SK-N-SH treated with all-trans-retinoic acid at 6 μM for 48 hours (cell line): ENCODE results near the gene A4GNT.

Experiments
- CREB5 ChIP-seq: fragments of 250-450 bp; sonication (Bioruptor Pico); IDR thresholded peaks from 2 replicates; pipeline ENCODE4 v1.5.1; 2020; ENCODE audit warnings: low read depth, mild to moderate bottlenecking, moderate library complexity
- PATZ1 ChIP-seq: fragments of 250-450 bp; sonication (Bioruptor Pico); IDR thresholded peaks from 2 replicates; pipeline ENCODE4 v1.8.0; 2020; ENCODE audit warnings: mild to moderate bottlenecking, moderate library complexity, borderline replicate concordance
- PPARA ChIP-seq: fragments of 250-450 bp; sonication (Bioruptor Pico); IDR thresholded peaks from 2 replicates; pipeline ENCODE4 v1.5.0; 2020; ENCODE audit warnings: mild to moderate bottlenecking, borderline replicate concordance
- RARB ChIP-seq: fragments of 250-450 bp; sonication (Bioruptor Pico); IDR thresholded peaks from 2 replicates; pipeline ENCODE4 v1.8.0; 2021; ENCODE audit warnings: mild to moderate bottlenecking, moderate library complexity
- TOX ChIP-seq: fragments of 250-450 bp; sonication (Bioruptor Pico); IDR thresholded peaks from 2 replicates; pipeline ENCODE4 v1.8.0; 2021; ENCODE audit warnings: mild to moderate bottlenecking, moderate library complexity, borderline replicate concordance
- ZFP3 ChIP-seq: fragments of 250-450 bp; sonication (Bioruptor Pico); IDR thresholded peaks from 2 replicates; pipeline ENCODE4 v1.5.0; 2020; ENCODE audit warnings: mild to moderate bottlenecking, moderate library complexity
- ZFP30 ChIP-seq: fragments of 450-650 bp; formaldehyde crosslinking; IDR thresholded peaks from 2 replicates; pipeline ENCODE4 v1.5.0; 2022; ENCODE audit warnings: mild to moderate bottlenecking, moderate library complexity
- ZNF565 ChIP-seq: fragments of 450-650 bp; formaldehyde crosslinking; conservative IDR thresholded peaks from 2 replicates; pipeline ENCODE4 v1.5.0; 2020; ENCODE audit warnings: low read depth, mild to moderate bottlenecking, moderate library complexity
- ZNF70 ChIP-seq: fragments of 450-650 bp; formaldehyde crosslinking; IDR thresholded peaks from 2 replicates; pipeline ENCODE4 v1.5.0; 2020; ENCODE audit warnings: mild to moderate bottlenecking, moderate library complexity
- ZNF8 ChIP-seq: fragments of 450-650 bp; formaldehyde crosslinking; IDR thresholded peaks from 2 replicates; pipeline ENCODE4 v1.5.0; 2020; ENCODE audit warnings: mild to moderate bottlenecking, moderate library complexity

GRCh38 chr3:138119423-138119766 is 12.8 kb downstream of the A4GNT start:
- TF ChIP-seq ZFP3, result no peak
- TF ChIP-seq ZNF8, result no peak
- TF ChIP-seq ZNF70 (CRISPR knock-in tag), result no peak
- no peak for TF ChIP-seq ZNF565
- TF ChIP-seq PATZ1, result no peak
- TF ChIP-seq ZFP30, result no peak
- no peak for TF ChIP-seq CREB5
- TF ChIP-seq PPARA (CRISPR knock-in tag), result no peak
- no peak for TF ChIP-seq RARB
- no peak for TF ChIP-seq TOX (CRISPR knock-in tag)
